Epidermal melanocyte (primary cell): ENCODE results near the gene OR2G6.
"Not testable (repeated sequence)": the region's sequence is repeated elsewhere in the genome, so short reads cannot be mapped to it uniquely, and the experiment has no call there.

Experiments
- DNase-seq: peaks from one replicate; pipeline ENCODE4 v3.0.0; 2011; ENCODE audit warnings: low spot score; ENCODE audit not compliant: insufficient read length

The OR2G6 gene

GRCh38 chr1:248574657-248575056 is 66.8 kb downstream of the OR2G6 start, which contains the start of gene OR2T34:
OR2T34 (minus strand) TSS chr1:248574757; CDS start chr1:248574757, 0 bp downstream.
- DNase-seq: not testable (repeated sequence)

DNA sequence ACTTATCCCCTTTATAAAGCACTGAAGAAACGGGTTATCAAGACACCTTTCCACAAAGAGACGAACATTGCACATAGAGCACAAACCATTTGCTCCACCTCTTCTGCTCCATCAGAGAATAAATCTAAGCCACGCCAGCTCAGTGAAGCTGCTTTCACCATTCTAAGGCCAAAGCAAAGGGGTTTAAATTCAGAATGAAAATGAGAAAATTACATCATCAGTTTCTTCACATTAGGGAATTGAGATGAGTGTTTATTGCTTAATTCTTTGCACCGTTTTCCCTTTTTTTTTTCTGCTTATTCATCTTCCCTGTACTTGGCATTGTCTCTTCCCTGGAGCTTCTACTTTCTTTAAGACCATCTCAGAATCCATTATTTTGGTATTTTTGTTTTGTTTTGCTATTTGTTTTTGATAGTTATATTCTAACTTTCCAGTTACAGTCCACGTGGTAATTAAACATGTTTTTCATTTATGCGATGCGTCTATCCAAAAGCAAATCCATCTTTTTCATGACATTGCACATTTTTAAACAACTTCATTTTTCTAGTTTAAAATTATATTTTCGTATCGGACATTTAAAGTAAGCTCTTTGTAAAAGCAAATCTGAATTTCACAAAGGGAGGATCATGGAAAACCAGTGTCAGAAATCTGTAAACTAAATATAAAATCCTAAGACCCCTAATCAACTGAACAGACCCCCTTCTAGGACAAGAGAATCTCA is 68.5 kb downstream of the OR2G6 start:
- DNase-seq: no peak
